Measurements from ENCODE around the gene CISTR.

GRCh38 chr12:53737951-53738405 lies 13.8 kb downstream of the CISTR start:
- no peak for TF ChIP-seq CTCF (IDR thresholded peaks at IDR 0.05; ENCODE audit: borderline replicate concordance, extremely low read depth, low read length, poor library complexity, severe bottlenecking)
- no peak for TF ChIP-seq EZH2 (IDR thresholded peaks at IDR 0.05; ENCODE audit: borderline replicate concordance, low read depth, low read length, severe bottlenecking)

Data from DND-41 (cell line).